ENCODE results near the gene SFMBT1. TPM values are rescaled to one million over a fixed set of nuclear protein-coding genes. Genes with fewer than 3 reads are reported as not detected.

The SFMBT1 gene
- total and polyA plus RNA-seq, 9 donors = 1.2 to 21.1 (median 6.2) TPM

DNA sequence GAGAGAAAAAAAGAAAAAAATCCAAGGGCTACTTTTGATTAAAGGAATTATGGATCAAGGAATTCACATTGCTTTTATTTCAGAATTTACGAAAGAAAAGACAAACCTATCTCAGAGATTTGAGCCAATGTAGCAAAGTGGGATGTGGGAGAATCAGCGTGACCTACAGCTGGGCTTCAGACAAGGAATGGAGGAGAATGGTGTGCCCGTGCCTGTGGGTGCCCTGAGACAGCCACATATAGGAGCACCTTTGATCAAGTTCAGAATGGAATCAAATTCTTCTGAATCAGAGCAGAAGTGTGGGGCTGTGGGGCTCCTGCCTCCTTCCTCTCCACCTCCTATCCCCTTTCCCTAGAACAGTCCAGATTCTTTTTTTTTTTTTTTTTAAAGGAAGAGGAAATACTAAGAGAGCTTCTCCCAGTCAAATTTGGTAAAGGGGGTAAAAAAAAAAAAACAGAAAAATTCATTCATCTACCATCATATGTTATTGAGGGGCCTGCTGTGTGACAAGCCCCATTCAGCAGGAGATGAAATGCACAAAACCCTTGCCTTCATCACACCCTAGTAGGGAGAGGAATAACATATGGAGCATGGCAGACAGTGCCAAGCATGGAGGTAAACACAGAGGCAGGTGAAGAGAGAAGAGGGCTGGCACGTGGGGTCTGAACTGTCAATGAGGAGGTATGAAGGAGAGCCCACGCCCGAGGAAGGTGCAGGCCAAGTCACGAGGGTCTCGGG, 186.0 kb downstream of the SFMBT1 start:
- no peaks in the 10 kb centered on the region for H3K36me3 ChIP-seq
- no peak for TF ChIP-seq POLR2A (IDR thresholded peaks at IDR 0.05)
- TF ChIP-seq, protein P1, sequence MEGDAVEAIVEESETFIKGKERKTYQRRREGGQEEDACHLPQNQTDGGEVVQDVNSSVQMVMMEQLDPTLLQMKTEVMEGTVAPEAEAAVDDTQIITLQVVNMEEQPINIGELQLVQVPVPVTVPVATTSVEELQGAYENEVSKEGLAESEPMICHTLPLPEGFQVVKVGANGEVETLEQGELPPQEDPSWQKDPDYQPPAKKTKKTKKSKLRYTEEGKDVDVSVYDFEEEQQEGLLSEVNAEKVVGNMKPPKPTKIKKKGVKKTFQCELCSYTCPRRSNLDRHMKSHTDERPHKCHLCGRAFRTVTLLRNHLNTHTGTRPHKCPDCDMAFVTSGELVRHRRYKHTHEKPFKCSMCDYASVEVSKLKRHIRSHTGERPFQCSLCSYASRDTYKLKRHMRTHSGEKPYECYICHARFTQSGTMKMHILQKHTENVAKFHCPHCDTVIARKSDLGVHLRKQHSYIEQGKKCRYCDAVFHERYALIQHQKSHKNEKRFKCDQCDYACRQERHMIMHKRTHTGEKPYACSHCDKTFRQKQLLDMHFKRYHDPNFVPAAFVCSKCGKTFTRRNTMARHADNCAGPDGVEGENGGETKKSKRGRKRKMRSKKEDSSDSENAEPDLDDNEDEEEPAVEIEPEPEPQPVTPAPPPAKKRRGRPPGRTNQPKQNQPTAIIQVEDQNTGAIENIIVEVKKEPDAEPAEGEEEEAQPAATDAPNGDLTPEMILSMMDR (IDR thresholded peaks at IDR 0.05) = no peak
- TF ChIP-seq EP300 (IDR thresholded peaks at IDR 0.05) = no peak
- 76 to 87% (median 79%) methylated on average over 8 of the region's 8 CpGs for WGBS, 3 donors
- DNase-seq = no peak
- H3K27ac ChIP-seq = no peak overlapping the region
- intact Hi-C loops (cut with DNase I) = no loop called here
- H3K9me3 ChIP-seq = no peaks in the 10 kb centered on the region
- H3K4me1 ChIP-seq (ENCODE audit: insufficient read depth) = no peaks in the 10 kb centered on the region
- no peaks in the 10 kb centered on the region for H3K27me3 ChIP-seq
- H3K4me3 ChIP-seq = no peak overlapping the region

DNA sequence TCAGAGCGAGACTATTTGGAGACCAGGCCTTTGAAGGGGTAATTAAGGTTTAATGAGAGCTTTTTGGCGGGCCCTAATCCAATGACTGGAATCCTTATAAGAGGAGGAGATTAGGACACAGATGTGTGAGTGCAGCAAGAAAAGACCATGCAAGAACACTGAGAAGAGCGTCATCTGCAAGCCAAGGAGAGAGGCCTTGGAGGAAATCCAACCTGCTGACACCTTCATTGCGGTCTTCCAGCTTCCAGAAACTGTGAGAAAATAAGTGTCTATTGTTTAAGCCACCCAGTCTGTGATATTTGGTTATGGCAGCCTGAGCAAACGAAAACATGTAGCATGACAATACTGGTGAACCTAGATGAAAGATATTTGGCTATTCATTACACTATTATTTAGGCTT, 188.0 kb downstream of the SFMBT1 start:
- no peak overlapping the region for H3K27ac ChIP-seq
- H3K27me3 ChIP-seq = no peaks in the 10 kb centered on the region
- no peak overlapping the region for H3K4me3 ChIP-seq
- no peak for DNase-seq
- TF ChIP-seq, protein P1 (IDR thresholded peaks at IDR 0.05) = no peak
- TF ChIP-seq EP300 (IDR thresholded peaks at IDR 0.05) (no peak), POLR2A (IDR thresholded peaks at IDR 0.05) (no peak)
- no peaks in the 10 kb centered on the region for H3K9me3 ChIP-seq
- intact Hi-C loops (cut with DNase I) = loop anchor here in 1 of 4 donors (2.0 kb wide), 1 partner anchor 47 kb away; no protein-coding TSS in a partner anchor
- no peaks in the 10 kb centered on the region for H3K36me3 ChIP-seq
- WGBS, 3 donors = 90 to 96% (median 95%) methylated on average over 5 of the region's 5 CpGs
- H3K4me1 ChIP-seq (ENCODE audit: insufficient read depth) = no peaks in the 10 kb centered on the region

DNA sequence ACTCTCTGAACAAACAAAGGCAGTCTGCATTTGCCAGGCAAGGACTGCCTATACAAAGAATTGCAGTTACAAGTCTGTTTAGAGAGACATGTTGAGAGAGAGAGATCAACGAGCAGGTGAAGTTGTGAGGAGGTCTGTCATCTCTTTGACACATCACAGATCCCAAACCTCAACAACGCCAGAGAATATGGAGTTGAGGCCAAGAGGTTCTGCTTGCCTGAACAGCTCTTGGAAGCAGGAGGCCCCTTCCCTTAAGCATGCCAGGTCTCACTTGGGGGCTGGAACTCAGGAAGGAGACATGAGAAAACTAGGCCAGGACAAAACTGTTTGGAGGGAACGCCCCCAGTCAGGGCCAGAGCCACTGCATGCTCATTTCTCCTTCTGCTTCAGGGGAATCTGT, 188.7 kb downstream of the SFMBT1 start:
- Histone ChIP-seq H3K4me1 (ENCODE audit: insufficient read depth) (no peaks in the 10 kb centered on the region), H3K9me3 (no peaks in the 10 kb centered on the region), H3K27ac (no peak overlapping the region), H3K36me3 (no peaks in the 10 kb centered on the region), H3K4me3 (no peak overlapping the region), H3K27me3 (no peaks in the 10 kb centered on the region)
- intact Hi-C loops (cut with DNase I) = loop anchor here in 1 of 4 donors (2.0 kb wide), 1 partner anchor 48 kb away; no protein-coding TSS in a partner anchor
- TF ChIP-seq EP300 (IDR thresholded peaks at IDR 0.05) (no peak), POLR2A (IDR thresholded peaks at IDR 0.05) (no peak)
- TF ChIP-seq, protein P1 (IDR thresholded peaks at IDR 0.05) = no peak
- no peak for DNase-seq
- WGBS, 3 donors = 76 to 87% (median 86%) methylated on average over 3 of the region's 3 CpGs

DNA sequence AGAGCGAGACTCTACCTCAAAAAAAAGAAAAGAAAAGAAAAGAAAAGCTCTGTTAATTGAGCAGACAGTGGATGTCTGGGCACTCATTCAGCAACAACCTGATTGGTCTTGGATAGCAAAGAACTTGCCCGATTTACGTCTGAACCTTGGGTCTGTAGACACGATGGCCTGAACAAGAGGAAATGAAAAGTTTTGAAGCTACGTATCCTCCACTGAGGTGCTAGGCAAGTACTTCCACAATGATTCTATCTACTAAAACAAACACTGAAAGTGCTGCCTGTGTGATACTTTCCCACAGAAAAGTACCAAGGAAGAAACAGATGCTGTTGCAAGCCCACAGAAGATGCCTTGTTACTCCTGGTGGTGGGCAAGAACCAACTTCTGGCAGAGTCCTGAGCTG, 189.2 kb downstream of the SFMBT1 start:
- intact Hi-C loops (cut with DNase I) = loop anchor here in 1 of 4 donors (2.0 kb wide), 1 partner anchor 48 kb away; no protein-coding TSS in a partner anchor

More for the DNA sequence above, 189.2 kb downstream of the SFMBT1 start:
- H3K9me3 ChIP-seq = no peaks in the 10 kb centered on the region
- no peak for DNase-seq
- H3K36me3 ChIP-seq = no peaks in the 10 kb centered on the region
- H3K27ac ChIP-seq = no peak overlapping the region
- H3K27me3 ChIP-seq = no peaks in the 10 kb centered on the region
- TF ChIP-seq POLR2A (IDR thresholded peaks at IDR 0.05) = no peak
- TF ChIP-seq, protein P1 (IDR thresholded peaks at IDR 0.05) = no peak
- TF ChIP-seq EP300 (IDR thresholded peaks at IDR 0.05) = no peak
- no peak overlapping the region for H3K4me3 ChIP-seq
- WGBS, 3 donors = 89 to 90% (median 90%) methylated on average over 5 of the region's 5 CpGs
- H3K4me1 ChIP-seq (ENCODE audit: insufficient read depth) = no peaks in the 10 kb centered on the region

Data from ovary (tissue), 9 donors.